Activated CD4-positive, CD25-positive, alpha-beta regulatory T cell treated with anti-CD3 and anti-CD28 coated beads, Interleukin-2, amount 50 U/mL, for 72 hours (primary cell): ENCODE data around the gene ZNF282.

Source experiments
- DNase-seq: peaks from one replicate; pipeline ENCODE4 v3.0.0; 2021

The ZNF282 gene

DNA sequence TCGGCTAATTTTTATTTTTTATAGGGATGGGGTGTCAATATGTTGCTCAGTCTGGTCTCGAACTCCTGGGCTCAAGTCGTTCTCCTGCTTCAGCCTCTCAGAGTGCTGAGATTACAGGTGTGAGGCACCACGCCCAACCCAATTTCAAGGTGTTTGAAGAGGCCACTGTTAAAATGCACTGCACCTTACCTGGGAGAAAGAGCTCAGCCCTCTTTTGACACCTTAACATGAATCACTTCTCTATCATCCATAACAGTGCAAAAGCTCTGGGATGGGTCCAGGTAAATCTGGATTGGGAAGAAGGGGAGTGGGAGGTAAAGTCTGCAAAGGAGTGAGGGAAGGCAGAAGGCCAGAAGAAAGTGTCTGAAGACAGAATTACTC lies 557 bp upstream of the ZNF282 start:
- DNase-seq = no peak

DNA sequence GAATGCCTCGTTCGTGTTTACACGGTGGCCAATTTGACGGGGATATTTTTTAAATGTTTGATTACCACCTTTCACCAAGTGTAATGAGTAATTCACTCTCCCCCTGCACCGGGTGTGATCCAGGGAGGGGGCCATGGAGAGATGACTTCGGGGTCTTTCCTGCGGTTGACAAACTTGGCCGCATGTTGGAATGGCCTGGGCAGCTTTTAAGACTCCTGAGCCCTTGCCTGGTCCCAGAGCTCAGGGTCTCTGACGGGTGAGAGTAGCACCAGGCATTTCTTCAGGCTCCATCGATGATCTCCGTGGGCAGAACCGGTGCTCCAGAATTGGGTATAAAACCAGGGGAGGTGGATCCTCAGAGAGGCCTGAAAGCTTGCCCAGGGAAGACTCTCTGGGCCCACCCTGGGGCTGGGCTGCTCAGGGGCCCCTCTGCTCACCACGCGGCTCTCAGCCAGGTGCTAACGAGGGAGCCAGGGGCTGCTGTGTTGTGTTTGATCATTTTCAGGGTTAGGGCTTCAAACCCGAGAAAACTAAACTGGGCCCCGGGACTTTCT lies 882 bp downstream of the ZNF282 start:
- peak; percentile 34 for DNase-seq

DNA sequence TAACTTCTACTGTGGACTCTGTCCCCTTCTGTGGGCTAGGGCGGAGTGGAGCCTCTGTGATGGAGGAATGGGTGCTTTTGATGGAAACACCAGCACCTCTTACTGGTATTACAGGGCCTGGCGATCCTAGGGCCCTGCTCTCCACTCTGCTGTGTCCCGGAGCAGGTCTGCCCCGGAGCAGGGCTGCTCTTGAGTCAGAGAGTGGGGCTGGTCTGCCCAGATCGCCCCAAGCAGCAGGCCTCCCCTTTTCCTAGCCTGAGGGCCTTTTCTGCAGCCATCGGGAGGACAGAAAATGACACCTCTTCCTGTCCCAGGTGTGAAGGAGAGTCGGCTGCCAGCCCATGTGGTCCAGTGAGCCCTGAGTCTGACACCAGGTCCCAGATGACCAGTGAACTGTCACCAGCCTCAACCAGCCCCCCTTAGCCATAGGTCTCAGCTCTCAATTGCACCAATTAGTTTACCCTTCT lies 1.4 kb downstream of the ZNF282 start:
- DNase-seq = no peak

DNA sequence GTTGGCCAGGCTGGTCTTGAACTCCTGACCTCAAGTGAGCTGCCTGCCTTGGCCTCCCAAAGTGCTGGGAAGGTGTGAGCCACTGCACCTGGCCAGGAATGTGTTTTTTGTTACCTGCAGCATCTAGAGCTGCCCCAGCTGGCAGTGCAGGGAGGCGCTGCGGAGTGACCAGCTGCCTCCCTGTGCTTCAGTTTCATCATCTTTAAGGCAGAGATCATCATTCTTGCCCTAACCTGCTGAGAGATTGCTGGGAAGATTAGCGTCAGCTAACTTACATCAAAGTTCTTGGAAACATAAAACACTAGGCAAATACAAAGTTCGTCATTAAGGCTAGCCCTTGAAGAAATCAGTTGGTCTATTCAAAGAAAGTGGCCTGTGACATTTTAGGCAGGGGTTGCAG lies 2.3 kb downstream of the ZNF282 start:
- no peak for DNase-seq

DNA sequence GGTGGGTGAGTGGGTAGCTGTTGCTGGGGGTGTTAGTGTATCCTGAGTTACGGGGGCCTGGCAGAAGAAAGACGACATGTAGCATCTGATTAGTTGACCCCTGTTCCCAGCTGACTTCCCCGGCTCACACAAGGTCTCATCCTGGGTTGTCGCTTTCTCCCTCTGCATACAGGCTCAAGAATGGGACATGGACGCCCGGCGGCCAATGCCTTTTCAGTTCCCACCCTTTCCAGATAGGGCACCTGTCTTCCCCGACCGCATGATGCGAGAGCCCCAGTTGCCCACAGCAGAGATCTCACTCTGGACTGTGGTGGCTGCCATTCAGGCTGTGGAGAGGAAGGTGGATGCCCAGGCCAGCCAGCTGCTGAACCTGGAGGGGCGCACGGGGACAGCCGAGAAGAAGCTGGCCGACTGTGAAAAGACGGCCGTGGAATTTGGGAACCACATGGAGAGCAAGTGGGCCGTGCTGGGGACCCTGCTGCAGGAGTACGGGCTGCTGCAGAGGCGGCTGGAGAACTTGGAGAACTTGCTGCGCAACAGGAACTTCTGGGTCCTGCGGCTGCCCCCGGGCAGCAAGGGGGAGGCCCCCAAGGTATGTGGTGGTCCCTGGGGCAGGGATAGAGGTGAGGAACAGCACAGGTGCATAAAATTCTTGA lies 2.9 kb downstream of the ZNF282 start:
- no peak for DNase-seq

DNA sequence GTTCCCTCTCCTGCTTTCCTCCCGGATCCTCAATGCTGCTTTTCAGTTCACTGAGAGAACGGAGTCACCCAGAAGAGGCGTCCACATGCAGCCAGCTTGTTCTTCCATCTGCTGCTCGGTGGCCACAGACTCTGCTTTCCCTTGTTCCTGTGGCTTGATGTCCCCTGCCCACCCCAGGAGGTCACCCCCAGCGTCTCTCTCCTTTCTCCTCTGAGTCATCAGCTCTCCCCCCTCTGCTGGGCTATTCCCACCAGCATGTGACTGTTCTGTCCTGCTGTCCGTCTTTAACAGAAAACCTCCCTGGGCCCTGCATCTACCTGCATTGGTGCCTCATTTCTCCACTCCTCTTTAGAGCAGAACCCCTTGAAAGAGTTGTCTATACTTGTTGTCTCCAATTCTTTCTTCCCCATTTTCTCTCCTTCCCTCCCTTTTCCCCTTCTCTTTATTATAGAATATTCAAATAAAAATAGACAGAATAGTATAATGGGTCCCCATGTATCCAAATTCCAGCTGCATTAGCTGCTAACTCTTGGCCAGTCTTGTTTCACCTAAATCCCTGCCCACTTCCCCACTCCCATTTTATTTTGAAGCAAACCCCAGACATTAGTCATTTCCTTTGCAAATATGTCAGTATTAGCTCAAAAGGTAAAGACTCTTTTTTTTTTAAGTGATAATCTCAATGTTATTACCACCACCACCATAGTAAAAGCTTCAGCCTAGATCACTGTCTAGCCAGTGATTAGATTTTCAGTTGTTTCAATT lies 4.1 kb downstream of the ZNF282 start:
- DNase-seq = no peak

DNA sequence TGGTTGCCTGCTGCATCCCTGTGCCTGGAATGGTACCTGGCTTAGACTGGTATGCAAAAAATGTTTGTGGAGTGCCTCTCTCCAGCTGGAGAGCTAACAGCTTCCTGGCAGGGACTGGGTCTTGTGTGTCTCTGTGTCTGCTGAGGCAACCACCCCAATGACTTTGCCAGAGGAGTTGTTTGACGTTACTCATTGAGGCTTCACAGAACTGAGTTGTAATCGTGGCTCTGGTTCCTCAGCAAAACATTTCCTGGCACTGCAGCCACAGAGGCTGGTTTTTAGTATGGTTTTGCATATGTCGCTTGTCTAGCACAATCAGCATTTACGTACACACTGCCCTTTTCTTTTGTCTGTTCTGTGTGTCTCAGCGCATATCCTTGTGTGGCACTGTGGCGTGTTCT lies 7.5 kb downstream of the ZNF282 start:
- no peak for DNase-seq

DNA sequence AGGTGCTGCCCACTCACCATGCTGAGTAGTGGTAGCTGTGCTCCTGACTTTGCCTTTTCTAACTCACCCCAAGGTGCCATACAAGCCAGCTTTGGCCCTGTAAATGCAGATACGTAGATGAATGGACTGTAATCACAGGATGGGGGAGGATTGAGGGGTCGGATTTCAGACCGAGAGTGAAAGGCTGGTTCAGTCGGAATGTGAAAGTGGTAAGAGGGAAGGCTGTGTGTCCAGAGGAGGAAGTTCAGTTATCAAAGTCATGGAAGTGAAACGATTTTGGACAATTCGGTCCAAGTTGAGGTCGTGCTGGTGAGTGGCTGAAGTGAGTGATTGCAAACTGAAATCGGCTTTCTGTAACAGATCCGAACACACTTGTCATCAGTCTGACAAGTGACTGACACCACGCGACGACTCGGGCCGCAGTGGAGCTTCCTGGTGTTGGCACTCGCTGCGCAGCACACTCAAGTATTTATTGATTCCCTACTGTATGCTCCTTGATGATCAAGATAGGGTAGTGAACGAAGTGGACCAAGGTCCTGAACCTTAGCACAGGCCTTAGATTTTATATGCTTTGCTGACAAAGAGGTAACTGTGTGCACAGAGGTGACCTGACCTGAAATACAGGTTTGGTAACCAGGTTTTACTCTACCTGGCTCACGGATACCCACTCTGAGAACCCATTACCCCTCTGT lies 10.5 kb downstream of the ZNF282 start:
- no peak for DNase-seq

DNA sequence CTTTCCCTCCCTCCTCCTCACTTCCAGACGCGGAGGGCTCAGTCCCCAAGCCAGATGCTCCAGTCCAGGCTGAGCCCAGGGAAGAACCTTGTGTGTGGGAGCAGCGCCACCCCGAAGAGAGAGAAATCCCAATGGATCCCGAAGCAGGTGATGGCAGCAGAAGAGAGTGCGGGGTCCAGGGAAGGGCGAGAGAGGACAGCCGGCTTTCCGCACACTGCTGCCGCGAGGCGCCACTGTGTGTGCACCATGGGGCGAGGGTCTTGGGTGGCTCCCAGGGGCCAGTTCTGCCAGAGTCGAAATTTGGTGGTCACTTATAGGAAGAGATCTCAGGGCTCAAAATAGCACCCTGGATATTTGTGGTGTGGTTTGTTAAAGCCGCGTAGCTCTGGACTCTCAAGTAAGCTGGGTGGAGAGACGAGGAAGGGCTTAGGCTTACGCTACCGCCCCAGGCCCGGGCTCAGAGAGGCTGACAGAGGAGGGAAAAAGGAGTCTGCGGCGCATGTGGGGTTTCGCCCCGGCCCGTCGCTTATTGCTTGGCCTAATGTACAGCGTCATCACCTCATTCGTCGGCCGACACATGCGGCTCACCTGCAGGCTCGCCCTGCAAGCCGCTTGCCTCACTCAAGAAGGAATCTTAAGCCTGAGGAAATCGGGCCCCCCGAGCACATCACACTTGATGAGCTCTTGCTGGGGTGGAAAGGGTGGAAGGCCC lies 12.1 kb downstream of the ZNF282 start:
- DNase-seq = no peak

DNA sequence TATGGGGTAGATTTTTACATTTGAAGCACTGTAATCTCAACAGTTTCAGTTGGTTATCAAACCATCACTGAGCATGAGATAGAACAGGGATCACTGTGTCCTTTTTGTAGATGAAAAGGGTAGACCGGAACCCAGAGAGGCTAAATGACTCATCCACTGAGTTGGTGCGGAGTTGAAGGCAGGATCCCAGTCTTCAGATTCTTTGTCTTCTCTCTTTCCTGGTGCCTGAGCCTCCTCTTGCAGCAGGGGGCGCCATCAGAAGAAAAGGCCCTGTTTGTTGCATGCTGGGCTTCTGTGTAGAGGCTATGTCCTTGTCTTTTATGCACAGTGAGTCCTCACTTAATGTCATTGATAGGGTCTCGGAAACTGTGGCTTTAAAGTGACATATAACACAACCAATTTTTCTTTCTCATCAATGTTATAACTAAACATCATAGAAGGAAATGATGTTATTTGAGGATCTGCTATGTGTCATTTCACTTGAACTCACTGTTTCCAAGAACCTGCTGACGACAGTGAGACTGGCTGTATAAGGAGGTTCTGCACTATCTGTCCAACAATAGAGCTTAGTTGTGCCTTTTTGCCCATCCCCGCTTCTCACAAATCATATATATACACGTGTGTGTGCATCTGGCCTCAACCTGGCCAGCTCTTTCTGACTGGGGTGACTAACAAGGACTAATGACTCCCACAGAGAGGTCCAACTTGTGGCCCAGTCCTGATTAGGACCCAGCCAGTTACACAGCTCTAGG lies 14.3 kb downstream of the ZNF282 start:
- peak; percentile 68 for DNase-seq

DNA sequence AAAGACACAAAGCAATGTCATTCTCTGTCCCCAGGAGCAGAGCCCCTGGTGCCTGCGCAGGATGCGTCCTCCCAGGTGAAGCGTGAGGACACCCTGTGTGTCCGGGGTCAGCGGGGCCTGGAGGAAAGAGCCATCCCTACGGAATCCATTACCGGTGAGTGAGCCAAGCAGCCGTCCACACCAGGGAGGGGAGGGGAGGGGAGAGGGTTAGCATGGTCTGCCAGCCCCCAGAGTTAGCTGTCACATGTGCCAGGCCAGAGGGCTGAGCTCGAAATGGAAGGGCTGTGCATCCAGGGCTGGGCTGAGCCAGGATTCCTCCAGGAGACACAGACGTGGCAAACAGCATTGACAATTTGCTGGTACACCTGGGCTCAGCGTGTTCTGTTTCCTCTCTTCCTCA lies 15.2 kb downstream of the ZNF282 start:
- DNase-seq = no peak

DNA sequence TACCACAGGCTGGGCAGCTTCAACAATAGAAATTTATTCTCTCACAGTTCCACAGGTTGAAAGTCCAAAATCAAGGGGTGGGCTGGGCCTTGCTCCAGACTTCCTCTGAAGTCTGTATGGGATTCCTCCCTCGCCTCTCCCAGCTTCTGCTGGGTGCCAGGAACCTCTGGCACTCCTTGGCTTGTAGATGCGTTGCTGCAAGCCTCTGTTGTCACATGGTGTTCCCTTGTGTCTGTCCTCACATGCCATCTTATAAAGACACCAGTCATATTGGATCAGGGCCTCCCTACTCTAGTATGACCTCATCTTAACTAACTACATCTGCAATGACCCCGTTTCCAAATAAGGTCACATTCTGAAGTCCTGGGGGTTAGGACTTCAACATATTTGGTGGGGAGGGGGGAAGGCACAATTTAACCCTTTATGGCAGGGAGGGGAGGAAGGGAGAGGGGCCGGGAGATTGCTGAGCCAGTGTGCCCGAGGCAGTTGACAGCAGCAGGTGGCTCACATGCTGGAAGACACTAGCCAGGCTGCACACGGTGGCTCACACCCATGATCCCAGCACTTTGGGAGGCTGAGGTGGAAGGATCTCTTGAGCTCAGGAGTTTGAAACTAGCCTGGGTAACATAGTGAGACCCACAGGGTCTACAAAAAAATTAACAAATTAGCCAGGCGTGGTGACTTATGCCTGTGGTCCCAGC lies 18.8 kb downstream of the ZNF282 start:
- DNase-seq = no peak

DNA sequence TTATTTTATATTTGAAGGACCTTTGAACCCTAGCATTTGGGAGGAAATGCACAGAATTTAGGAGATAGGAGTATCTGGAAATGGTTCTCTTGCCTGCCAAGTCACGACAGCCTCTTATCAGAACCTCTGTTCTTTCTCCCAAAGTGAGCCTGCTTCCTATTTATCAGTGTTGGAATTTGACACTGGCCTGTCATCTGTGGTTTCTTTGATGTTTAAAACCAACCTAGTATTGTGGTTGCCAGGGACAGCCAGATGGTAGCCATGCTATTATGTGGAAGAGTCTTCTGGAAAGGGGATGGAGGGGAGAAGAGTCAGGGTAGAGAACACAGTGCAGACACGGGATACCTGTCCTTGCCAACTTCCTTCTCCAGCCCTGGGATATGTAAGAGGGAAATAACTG lies 21.1 kb downstream of the ZNF282 start:
- DNase-seq = no peak

DNA sequence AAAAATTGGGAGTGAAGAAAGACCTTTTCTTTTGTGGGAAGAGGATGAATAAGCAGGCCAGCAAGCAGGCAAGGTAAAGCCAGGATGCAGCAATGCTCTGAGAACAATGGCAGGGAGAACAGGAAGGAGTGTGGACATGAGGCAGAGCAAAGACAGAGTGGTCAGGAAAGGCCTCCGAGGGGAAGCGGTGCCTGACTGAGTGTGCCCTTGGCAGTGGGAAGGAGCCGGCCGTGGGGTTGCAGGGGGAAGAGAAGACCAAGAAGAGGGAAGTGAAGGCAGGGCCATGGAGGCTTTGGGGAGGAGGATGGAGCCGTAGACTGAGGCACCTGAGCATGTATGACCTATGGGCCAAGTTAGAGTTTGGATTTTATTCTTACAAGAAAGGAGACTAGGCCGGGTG lies 22.2 kb downstream of the ZNF282 start:
- no peak for DNase-seq

DNA sequence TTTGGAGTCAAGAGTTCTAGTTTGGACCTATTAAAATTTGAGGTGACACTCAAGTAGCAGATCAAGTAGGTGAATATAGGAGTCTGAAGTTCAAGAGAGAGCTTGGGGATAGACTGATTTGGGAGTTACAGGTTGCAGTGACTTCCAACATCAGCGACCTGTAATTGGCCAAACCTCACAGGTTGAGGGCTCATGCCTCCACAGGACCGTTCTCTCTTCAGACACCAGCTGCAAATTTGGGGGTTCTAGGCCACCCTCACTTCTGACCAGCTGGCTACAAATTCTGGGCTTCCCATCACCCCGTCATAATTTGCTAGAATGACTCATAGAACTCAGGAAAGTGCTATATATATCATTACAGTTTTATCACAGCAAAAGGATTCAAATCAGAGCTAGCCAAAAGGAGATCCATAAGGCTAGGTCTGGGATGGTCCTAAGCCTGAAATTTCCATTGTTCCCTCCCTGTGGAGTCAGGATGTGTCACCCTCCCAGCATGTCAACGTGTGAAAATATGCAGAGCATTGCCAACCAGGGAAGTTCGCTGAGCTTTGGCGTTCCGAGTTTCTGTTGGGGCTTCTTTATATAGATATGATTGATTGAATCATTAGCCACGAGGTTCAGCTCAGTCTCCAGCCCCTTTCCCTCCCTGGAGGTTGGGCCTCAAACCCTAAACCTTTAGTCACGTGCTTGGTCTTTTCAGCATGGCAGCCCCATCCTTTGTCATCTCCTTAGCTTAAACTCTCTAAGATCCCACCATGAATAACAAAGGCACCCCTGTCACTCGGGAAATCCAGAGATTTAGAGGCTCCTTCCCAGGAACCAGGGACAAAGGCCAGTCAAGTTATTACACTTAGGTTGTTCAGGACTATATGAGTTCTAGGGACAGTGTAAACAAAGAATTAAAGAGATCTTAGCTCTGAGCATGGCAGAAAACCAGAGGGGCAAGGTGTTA lies 23.4 kb downstream of the ZNF282 start:
- DNase-seq = no peak

DNA sequence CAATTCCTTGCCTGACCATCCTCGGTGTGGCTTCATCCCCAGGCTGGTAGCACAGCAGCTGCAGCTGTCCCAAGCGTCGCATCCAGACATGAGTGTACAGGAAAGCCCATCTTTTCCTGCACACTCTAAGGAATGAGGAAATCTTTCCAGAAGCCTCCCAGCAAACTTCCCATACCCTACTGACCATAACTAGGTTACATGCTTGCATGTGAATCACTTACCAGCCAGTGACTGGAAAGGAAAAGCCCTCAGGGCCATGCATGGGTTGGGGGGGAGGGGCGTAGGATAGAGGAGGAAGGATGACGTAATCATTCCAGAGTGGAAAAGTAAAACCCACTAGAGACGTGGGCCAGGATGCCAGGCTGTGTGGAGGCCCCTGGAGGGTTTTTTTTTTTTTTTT lies 25.2 kb downstream of the ZNF282 start:
- DNase-seq = no peak

DNA sequence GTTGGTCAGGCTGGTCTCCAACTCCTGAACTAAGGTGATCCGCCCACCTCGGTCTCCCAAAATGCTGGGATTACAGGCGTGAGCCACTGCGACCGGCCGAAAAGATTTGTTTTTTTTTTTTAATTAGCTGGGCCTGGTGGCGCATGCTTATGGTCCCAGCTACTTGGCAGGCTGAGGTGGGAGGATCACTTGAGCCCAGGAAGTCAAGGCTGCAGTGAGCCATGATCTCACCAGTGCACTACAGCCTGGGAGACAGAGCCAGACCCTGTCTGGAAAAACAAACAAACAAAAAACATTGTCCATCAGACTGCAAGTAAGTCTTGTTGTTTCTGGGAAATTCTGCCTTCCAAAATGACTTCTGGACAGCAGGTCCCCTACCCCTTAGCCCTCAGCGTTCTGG lies 27.8 kb downstream of the ZNF282 start:
- DNase-seq = no peak

DNA sequence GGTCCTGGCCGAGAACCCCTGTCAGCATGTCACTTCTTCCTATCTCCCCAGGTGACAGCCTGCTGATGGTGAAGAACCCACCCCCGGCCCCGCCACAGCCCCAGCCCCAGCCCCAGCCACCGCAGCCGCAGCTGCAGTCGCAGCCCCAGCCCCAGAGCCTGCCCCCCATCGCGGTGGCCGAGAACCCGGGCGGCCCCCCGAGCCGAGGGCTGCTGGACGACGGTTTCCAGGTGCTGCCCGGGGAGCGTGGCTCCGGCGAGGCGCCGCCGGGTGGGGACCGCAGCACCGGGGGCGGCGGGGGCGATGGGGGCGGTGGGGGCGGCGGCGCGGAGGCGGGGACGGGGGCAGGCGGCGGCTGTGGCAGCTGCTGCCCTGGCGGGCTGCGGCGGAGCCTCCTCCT lies 28.4 kb downstream of the ZNF282 start:
- no peak for DNase-seq

DNA sequence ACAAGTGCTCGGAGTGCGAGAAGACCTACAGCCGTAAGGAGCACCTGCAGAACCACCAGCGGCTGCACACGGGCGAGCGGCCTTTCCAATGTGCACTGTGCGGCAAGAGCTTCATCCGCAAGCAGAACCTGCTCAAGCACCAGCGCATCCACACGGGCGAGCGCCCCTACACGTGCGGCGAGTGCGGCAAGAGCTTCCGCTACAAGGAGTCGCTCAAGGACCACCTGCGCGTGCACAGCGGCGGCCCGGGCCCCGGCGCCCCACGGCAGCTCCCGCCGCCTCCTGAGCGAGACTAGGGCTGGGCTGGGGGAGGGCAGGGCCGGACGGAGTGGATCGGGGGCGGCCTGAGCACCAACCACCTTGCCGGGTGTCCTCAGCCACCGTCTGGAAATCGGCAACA lies 29.0 kb downstream of the ZNF282 start:
- DNase-seq = no peak

DNA sequence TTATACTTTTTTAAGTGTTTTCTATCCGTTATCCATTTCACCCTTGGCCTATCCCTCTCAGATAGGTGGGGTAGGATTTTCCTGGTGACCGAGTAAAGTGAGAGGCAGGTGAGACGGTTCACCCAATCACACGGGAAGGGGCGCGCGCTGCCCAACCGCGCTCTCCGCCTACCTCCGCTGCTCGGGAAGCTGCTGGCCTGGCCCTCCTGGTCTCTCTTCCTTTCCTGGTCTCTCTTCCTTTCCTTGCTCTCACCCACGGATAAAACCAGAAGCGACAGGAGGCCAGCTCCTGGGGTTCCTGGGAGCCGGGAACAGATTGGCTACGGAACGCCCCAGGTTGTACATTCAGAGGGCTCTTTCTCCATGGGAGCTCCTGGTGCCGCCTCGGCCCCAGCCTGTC lies 29.8 kb downstream of the ZNF282 start:
- no peak for DNase-seq

DNA sequence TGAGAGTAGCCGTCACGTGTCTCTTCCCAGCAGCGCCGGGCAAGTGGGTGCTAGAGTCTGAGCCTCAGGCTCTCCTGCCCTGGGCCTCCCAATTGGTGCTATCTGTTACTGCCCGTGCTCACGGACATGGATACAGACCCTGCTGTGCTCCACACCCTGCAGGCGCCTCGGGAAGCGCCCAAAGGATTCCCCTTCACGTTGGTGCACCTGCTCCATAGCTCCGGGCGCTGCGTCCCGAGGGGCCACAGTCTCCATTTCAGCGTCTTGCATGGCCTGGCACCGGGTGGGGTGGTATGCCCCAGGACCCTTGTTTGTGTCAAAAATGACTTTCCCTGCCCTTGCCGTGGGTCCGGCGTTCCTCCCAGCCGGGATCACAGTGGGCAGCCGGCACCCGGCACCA lies 30.3 kb downstream of the ZNF282 start:
- DNase-seq = no peak
